ENCODE measurements around the gene NLRC5. TPM values are rescaled to one million over a fixed set of nuclear protein-coding genes. Genes with fewer than 3 reads are reported as not detected.

The NLRC5 gene
- total RNA-seq, 4 donors from 2014 or later: 11.1 to 39.7 (median 16.3) TPM

DNA sequence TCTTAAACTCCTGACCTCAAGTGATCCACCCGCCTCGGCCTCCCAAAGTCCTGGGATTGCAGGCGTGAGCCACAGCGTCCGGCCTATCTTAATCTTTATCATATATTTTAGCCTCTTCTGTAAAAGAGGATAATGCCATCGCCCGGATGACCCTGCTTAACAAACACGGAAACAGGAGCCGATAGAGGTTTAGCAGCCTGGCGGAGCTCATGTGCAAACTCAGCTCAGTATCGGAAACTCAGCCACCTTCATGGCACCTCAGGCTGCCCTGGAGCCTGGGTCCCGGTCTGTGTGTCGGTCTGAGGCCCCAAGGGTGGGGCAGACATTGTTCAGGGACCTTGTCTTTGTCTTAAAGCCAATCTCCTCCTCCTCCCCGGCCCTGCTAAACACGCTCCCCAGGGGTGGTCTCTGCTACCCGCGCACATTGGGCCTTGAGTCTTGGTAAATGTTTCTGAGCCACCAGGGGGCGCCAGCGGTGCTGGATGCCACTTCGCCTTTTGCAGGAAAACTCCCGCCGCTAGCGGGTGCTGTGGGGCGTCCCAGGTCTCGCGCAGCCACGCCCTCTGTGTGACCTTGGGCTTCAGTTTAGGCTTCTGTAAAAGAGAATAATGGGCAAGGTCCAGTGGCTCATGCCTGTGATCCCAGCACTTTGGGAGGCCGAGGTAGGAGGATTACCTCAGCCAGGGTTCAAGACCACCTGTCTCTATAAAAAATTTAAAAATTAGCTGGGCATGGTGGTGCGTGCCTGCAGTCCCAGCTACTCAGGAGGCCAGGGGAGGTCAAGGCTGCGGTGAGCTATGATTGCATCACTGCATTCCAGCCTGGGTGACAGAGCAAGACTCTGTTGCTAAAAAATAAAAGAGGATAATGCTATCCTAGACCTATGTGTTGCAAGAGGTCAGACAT lies 24.9 kb upstream of the NLRC5 start:
- Histone ChIP-seq H3K27me3 (no peaks in the 10 kb centered on the region), H3K36me3 (no peaks in the 10 kb centered on the region), H3K27ac (no peak overlapping the region), H3K4me1 (peaks cover 0 to 48% (median 5%) of the 10 kb centered on the region in 3 donors), H3K4me3 (no peak overlapping the region), H3K9me3 (no peaks in the 10 kb centered on the region)
- TF ChIP-seq POLR2A (IDR thresholded peaks at IDR 0.05): no peak
- TF ChIP-seq, protein P1, sequence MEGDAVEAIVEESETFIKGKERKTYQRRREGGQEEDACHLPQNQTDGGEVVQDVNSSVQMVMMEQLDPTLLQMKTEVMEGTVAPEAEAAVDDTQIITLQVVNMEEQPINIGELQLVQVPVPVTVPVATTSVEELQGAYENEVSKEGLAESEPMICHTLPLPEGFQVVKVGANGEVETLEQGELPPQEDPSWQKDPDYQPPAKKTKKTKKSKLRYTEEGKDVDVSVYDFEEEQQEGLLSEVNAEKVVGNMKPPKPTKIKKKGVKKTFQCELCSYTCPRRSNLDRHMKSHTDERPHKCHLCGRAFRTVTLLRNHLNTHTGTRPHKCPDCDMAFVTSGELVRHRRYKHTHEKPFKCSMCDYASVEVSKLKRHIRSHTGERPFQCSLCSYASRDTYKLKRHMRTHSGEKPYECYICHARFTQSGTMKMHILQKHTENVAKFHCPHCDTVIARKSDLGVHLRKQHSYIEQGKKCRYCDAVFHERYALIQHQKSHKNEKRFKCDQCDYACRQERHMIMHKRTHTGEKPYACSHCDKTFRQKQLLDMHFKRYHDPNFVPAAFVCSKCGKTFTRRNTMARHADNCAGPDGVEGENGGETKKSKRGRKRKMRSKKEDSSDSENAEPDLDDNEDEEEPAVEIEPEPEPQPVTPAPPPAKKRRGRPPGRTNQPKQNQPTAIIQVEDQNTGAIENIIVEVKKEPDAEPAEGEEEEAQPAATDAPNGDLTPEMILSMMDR (IDR thresholded peaks at IDR 0.05): peak in 3 of 4 experiments; percentile 67 to 81 (median 71)
- peak; percentile 69 for ATAC-seq
- 46 to 52% methylated on average over 6 to 17 of the region's 30 CpGs for WGBS, 2 donors (ENCODE audit: low coverage in 1 of 2)

DNA sequence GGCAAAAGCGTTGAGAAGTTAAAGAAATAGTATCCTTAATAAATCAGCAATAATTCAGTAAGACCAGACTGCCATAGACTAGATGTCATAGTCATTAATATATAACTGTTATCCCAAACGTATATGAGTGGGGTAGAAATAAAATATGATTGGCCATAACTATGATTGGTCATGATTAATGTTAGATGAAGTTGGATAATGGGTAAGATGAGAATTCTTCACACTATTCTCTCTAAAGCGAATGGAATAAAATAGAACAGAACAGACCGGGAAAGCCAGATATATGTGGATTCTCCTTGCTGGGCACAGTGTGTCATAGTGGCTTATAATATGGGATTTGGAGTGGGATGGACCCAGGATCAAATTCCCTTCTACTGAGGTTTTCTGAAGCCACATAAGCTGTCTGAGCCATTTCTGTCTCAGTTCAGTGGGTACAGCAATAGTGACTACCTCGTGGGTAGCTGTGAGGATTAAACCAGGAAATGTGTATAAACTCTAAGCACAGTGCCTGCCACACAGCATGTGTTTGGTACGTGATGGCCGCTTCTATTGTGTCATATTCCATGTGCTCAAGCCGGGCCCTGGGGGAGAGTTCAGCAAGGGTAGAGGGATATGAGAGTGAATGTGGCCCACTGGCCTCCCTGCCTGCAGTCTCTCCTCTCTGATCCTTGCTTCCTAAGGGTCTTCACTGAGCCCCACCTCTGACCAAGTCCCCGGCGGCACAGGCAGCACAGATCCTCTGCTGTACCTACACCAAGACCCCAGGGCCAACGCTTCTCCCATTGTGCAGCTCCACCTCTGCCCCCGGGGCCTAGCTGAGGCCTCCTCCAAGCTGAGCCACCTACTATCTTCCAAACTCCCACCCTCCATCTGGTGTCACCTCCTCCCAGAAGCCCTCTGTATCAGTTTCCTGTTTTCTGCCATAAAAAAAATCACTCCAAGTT lies 23.9 kb upstream of the NLRC5 start:
- no peak for ATAC-seq
- Histone ChIP-seq H3K4me1 (peaks cover 0 to 39% (median 5%) of the 10 kb centered on the region in 3 donors), H3K9me3 (no peaks in the 10 kb centered on the region), H3K36me3 (no peaks in the 10 kb centered on the region), H3K27me3 (no peaks in the 10 kb centered on the region), H3K4me3 (no peak overlapping the region), H3K27ac (peak overlapping the region in 2 of 4 donors; percentile 37 to 39)
- 74 to 79% methylated on average over 5 to 7 of the region's 12 CpGs for WGBS, 2 donors (ENCODE audit: low coverage in 1 of 2)
- TF ChIP-seq, protein P1 (IDR thresholded peaks at IDR 0.05): no peak
- TF ChIP-seq POLR2AphosphoS5 (IDR thresholded peaks at IDR 0.05): no peak
- no peak for TF ChIP-seq POLR2A (IDR thresholded peaks at IDR 0.05)
- TF ChIP-seq EP300 (IDR thresholded peaks at IDR 0.05): no peak

DNA sequence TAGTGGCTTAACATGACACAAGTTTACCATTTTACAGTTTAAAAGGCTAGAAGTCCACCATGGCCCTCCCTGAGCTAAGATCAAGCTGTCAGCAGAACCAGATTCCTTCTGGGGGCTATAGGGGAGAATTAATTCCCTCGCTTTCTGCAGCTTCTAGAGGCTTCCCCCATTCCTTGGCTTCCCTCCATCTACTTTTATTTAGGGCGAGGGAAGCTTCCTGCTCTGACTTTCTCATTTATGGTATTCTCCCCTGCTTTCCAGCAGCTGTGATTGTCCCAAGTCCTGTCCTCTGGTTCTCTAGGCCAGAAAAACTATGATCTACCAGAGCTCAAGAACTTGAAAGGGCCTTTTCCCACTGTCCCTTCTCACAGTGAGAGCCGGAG lies 23.3 kb upstream of the NLRC5 start:
- Histone ChIP-seq H3K27me3 (no peaks in the 10 kb centered on the region), H3K4me3 (no peak overlapping the region), H3K27ac (peak overlapping the region in 2 of 4 donors; percentile 37 to 39), H3K4me1 (peaks cover 0 to 32% (median 5%) of the 10 kb centered on the region in 3 donors), H3K36me3 (no peaks in the 10 kb centered on the region), H3K9me3 (no peaks in the 10 kb centered on the region)
- 56 to 61% methylated on average over 2 to 3 of the region's 3 CpGs for WGBS, 2 donors (ENCODE audit: low coverage in 1 of 2)
- TF ChIP-seq, protein P1 (IDR thresholded peaks at IDR 0.05): no peak
- TF ChIP-seq POLR2A (IDR thresholded peaks at IDR 0.05) (no peak), POLR2AphosphoS5 (IDR thresholded peaks at IDR 0.05) (no peak), EP300 (IDR thresholded peaks at IDR 0.05) (no peak)
- no peak for ATAC-seq

DNA sequence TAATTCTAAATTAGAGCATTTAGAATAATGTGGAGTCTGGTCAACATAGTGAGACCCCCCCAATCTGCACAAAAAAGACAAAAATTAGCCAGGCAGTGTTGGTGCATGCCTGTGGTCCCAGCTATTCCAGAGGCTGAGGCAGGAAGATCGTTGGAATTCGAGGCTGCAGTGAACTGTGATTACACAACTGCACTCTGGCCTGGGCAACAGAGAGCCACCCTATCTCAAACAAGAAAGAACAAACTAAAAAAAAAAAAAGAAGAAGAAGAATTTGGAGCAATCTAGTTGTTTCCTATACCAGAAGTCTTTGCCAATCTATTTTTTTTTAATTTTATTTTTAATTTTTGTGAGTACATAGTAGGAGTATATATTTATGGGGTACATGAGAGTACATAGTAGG lies 21.6 kb upstream of the NLRC5 start:
- Histone ChIP-seq H3K4me3 (no peak overlapping the region), H3K9me3 (no peaks in the 10 kb centered on the region), H3K27ac (no peak overlapping the region), H3K27me3 (no peaks in the 10 kb centered on the region), H3K36me3 (no peaks in the 10 kb centered on the region), H3K4me1 (peaks cover 0 to 21% (median 0%) of the 10 kb centered on the region in 3 donors)
- no peak for TF ChIP-seq POLR2AphosphoS5 (IDR thresholded peaks at IDR 0.05)
- no peak for TF ChIP-seq EP300 (IDR thresholded peaks at IDR 0.05)
- TF ChIP-seq, protein P1 (IDR thresholded peaks at IDR 0.05): no peak
- TF ChIP-seq POLR2A (IDR thresholded peaks at IDR 0.05): no peak
- no peak for ATAC-seq
- WGBS, 2 donors (ENCODE audit: low coverage in 1 of 2): 63% methylated on average over 2 of the region's 2 CpGs; no CpG with 5 or more reads in 1 of the 2 donors
